Measurements from ENCODE around the gene CISD1.
"Not testable (repeated sequence)": the region's sequence is repeated elsewhere in the genome, so short reads cannot be mapped to it uniquely, and the experiment has no call there.

- TF ChIP-seq, protein P1, sequence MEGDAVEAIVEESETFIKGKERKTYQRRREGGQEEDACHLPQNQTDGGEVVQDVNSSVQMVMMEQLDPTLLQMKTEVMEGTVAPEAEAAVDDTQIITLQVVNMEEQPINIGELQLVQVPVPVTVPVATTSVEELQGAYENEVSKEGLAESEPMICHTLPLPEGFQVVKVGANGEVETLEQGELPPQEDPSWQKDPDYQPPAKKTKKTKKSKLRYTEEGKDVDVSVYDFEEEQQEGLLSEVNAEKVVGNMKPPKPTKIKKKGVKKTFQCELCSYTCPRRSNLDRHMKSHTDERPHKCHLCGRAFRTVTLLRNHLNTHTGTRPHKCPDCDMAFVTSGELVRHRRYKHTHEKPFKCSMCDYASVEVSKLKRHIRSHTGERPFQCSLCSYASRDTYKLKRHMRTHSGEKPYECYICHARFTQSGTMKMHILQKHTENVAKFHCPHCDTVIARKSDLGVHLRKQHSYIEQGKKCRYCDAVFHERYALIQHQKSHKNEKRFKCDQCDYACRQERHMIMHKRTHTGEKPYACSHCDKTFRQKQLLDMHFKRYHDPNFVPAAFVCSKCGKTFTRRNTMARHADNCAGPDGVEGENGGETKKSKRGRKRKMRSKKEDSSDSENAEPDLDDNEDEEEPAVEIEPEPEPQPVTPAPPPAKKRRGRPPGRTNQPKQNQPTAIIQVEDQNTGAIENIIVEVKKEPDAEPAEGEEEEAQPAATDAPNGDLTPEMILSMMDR (IDR thresholded peaks at IDR 0.05), result not testable (repeated sequence)
- TF ChIP-seq POLR2A (IDR thresholded peaks at IDR 0.05), result not testable (repeated sequence)
Measured at GRCh38 chr10:58244666-58245065, 24.3 kb upstream of the CISD1 start.
